ENCODE measurements around the gene VAPB. TPM values are rescaled to one million over a fixed set of nuclear protein-coding genes. Genes with fewer than 3 reads are reported as not detected.
"Not testable (repeated sequence)": the region's sequence is repeated elsewhere in the genome, so short reads cannot be mapped to it uniquely, and the experiment has no call there.

Gene VAPB
- total RNA-seq, 1 donor from 2014 or later: 18.1 TPM

DNA sequence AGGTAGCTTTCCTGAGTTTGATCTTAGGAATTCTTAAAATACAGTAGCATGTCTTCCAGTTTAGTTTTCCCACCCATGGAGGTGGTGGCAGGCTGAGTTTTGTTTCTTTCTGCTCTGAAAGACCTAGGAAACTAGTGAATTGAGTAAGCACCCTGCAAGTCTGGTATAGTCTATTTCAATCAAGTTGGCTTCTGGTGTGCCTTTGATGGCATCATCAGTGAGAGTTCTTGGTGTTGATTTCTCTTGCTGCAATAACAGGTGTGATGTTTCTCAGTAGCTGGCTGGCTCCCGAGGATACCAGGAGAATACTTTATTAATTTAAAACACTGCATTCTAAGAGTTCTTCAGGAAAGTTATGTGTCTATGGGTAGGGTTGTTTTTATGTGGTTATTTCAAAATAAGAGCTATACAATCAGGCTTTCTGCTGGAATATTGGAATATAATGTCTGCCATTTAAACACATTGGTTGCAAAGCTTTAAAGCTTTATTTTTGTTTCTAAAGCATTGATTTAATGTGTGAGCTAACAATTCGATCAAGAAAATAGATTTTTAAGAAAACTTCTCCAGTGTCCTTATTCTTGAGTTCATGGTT, 19.0 kb downstream of the VAPB start:
- no peak for DNase-seq

- no peak for DNase-seq
Observed at GRCh38 chr20:58408603-58409246, 19.7 kb downstream of the VAPB start.

- not testable (repeated sequence) for DNase-seq
Observed at GRCh38 chr20:58414216-58414615, 25.2 kb downstream of the VAPB start.

DNA sequence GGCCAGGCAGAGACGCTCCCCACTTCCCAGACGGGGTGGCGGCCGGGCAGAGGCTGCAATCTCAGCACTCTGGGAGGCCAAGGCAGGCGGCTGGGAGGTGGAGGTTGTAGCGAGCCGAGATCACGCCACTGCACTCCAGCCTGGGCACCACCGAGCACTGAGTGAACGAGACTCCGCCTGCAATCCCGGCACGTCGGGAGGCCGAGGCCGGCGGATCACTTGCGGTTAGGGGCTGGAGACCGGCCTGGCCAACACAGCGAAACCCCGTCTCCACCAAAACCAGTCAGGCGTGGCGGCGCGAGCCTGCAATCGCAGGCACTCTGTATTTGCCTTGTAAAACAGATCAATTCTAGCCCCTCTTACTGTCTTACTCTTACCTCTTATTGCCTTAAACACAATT, 25.8 kb downstream of the VAPB start:
- not testable (repeated sequence) for DNase-seq

DNA sequence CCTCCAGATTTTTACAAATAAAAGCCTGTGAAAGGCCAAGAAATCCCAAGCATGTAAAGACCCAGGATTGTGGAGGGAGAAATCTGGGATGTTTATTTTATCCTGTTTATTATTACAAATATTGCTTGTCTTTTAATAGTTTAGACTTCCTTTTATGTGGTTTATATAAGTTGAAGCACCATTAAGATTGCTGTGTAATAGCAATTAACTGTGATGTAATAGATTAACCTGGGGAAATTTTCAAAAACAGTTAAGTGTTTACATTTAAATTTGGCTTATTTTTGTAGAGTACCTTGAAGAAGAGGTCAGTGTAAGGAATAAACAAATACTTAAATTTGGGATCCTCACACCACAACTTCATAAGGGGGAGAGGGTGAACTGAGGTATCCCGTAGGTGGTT, 27.0 kb downstream of the VAPB start:
- no peak for DNase-seq

DNA sequence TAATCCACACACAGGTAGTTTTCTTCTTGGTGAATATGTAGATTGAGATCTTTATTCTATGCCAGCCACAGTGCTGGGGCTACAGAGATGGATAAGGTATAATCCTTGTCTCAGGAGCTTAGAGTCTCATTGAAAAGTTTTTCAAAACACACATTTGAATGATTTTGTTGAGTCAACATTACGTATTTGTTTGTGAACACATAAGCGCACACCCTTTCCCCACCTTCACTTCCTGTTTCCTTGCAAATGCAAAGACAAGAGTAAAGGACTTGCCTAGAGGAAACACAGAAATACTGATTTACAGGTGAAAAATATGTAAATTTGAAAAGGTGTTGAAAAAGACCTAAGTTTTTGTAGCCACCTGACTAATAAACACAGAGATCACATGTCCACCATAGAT, 27.8 kb downstream of the VAPB start:
- DNase-seq: no peak

DNA sequence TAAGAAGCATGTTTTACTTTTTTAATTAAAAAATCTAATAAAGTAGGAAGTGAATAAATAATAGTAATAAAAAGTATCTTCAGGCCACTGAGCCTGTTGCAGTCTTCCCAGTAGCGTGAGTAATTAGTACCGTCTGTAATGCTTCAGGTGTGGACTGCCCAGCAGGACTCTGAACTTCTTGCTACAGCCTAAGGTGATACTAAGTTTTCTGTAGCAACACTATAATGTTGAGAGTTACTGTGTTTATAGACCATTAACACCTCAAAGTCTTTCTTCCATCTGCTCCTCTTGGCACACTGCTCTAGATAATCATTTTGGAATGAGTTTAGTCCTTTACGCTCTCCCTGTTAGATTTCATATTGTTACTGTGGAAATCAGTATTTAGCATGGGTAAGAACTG, 28.4 kb downstream of the VAPB start:
- no peak for DNase-seq

DNA sequence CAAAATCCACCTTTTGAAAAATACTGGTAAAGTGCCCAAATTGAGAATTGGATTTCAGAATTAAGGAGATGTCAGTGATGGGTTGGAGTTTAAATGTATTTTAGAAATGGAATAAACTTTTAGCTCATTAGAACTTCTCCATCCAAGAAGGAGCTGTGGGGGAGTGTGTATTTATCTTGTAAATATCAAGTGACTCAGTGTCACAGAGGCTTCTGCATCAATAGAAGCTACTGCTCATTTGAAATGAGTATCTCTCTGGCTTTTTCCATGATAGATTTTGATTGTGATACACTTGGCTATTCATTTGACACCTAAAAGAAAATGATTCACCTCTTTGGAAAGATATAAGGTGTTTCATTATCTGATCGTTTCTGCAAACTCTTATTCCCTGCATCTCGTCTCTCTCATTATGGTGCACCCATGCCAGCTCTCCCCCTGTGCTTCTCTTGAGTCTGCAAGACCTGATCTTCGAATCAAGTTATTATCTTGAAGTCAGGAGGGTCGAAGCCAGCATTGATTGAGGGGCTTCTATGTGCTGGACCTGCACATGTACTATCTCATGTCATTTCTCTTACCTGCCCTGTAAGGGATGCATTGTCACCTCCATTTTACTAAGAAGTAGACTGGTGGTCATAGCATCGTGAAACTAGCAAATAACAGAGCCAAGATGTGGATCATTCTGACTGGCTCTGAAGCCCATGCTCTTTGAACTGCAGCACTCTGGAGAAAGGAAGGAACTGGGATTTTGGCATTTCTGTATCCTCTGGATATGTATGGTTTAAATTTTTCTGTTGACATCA, 30.1 kb downstream of the VAPB start:
- no peak for DNase-seq

DNA sequence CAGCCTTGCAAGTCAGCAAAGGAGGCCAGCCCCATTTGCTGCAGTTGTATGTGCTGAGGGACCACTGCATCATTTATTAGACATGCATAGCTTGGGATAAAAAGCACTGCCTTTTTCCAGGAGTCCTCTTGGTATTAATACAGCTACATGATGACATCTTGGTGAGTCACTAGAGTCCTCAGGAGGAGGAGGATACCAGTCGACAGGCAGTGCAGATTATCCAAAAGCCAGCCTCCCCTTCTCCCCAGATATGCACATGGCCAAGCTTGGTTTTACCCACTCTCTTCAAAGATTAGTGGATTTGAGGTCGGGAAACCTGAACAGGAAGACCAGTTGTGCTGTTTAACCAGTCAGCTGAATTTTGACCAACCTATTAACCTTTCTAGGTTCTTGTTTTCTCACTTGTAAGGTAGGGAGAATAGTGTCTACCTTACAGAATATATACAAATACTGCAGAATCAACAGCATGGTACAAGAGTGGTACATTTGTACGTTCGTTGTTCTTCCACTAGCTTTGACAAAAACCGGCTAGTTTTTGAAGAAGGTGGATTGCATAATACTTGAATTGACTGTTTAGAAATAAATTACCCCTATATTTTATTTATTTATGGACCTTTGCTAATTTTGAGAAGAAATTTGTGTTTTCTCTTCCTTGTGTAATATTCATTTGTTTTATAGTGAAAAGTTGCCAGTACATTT, 31.9 kb downstream of the VAPB start:
- no peak for DNase-seq

DNA sequence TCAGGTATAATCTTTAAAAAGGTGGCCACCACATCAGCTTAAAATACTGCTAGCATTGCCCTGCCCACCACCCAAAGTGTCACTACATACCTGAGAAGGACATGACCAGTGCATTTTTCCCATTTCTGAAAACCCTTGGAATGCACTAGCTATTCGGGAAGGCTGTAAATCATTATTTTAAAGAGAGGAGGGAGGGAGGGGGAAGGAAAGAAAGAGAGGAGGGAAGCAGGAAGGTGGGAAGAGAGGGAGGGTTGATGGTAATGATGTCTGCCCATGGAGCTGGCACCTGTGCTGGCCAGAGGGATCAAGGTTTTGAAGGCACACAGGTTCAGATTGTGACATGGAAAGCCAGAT, 32.4 kb downstream of the VAPB start:
- no peak for DNase-seq

GRCh38 chr20:58424218-58424969, 35.4 kb downstream of the VAPB start:
- no peak for DNase-seq

GRCh38 chr20:58427571-58427970, 38.5 kb downstream of the VAPB start:
- not testable (repeated sequence) for DNase-seq

- DNase-seq: no peak
Observed at GRCh38 chr20:58428364-58428763, 39.3 kb downstream of the VAPB start.

DNA sequence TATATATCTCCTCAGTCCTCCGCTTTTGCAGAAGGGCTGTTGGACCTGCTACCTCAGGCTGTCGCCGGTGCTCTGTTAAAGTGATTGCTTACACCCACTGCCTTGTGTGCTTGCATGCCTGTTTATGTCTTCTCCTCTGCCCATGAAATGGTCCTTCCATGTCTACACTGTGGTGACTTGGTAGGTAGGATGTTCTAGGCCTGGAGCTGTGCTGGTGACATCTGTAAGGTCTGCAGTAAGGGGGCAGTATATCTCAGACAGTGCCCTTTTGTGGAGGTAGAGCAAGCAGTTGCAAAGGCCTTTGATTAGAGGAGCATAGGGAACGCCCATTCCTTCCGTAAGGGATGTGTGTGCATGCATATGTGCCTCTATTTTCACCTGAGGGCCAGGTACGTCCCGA, 40.3 kb downstream of the VAPB start:
- DNase-seq: no peak

DNA sequence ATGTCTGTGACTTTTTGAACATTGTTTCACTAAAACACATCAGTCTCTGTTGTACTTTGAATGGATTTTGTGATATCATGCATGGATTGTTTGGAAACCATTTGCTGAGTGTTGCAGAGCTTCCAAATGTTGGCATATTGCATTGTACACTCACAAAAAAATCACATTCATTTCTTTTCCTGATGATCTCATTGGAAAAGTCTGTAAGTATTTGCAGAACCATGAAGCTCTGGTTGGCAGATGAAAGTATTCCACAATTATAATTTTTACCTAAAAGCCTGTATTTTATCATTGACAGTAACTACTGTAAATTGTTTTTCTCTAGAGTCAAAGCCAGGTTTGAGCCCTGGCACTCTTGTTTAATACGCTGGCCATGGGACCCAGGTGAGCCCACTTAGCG, 42.1 kb downstream of the VAPB start:
- no peak for DNase-seq

DNA sequence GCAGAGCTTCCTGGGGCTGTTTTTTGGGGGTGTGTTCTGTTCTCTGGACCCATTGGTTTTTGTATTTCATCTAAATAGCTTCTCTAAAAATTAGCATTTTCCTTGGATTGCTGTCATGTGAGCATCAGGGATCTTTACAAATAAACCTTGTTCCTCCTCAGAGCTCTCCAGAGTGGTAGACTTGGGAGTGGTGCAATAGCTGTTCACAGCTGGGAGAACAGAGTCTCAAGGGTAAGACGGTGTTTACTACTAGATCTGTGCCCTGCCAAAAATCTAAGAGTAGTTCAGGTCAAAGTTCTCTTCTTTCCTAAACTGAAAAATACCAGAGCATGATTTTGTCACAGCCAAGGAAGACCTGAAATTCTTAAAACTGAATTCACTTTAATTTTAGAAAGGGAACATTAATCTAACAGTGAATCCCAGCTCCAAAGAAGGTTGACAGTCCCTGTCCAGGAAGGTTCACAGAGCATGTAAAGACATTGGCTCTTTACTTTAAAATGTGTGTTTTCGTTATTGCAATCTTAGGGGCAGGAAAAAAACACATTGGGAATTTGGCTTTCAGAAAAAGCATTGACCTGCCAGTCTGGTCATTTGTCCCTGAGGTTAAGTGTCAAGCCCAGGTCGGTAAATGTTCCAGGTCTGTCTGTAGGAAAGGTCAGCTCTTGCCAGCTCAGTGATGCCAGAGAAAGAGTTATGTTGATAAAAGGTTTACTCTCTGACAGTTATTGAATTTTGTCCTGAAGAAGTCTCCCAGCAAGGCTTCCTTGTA, 43.3 kb downstream of the VAPB start:
- no peak for DNase-seq

- no peak for DNase-seq
Observed at GRCh38 chr20:58433029-58433647, 44.1 kb downstream of the VAPB start.

GRCh38 chr20:58433759-58434158, 44.7 kb downstream of the VAPB start:
- no peak for DNase-seq

- DNase-seq: no peak
Observed at GRCh38 chr20:58434326-58434725, 45.3 kb downstream of the VAPB start.

GRCh38 chr20:58435237-58435636, 46.2 kb downstream of the VAPB start:
- DNase-seq: no peak
